ENCODE data around the gene LCN12.

Gene LCN12

GRCh38 chr9:136951541-136952320 is at the start of gene LCN12:
LCN12 (plus strand) TSS chr9:136952273; CDS start chr9:136952328, 55 bp downstream.
- no peak for DNase-seq

- DNase-seq: no peak
These were observed 49.0 kb upstream of the LCN12 start for GRCh38 chr9:136903041-136903554.

DNA sequence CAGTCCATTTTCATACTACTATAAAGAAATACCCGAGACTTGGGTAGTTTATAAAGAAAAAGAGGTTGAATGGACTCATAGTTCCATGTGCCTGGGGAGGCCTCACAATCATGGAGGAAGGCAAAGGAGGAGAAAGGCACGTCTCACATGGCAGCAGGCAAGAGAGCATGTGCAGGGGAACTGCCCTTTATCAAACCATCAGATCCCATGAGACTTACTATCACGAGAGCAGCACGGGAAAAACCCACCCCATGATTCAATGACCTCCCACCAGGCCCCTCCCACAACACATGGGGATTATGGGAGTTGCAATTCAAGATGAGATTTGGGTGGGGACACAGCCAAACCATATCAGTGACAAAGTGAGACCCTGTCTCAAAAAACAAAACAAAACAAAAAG is 45.8 kb upstream of the LCN12 start:
- DNase-seq: no peak

- no peak for DNase-seq
These were observed 44.8 kb upstream of the LCN12 start for GRCh38 chr9:136907011-136907914.

DNA sequence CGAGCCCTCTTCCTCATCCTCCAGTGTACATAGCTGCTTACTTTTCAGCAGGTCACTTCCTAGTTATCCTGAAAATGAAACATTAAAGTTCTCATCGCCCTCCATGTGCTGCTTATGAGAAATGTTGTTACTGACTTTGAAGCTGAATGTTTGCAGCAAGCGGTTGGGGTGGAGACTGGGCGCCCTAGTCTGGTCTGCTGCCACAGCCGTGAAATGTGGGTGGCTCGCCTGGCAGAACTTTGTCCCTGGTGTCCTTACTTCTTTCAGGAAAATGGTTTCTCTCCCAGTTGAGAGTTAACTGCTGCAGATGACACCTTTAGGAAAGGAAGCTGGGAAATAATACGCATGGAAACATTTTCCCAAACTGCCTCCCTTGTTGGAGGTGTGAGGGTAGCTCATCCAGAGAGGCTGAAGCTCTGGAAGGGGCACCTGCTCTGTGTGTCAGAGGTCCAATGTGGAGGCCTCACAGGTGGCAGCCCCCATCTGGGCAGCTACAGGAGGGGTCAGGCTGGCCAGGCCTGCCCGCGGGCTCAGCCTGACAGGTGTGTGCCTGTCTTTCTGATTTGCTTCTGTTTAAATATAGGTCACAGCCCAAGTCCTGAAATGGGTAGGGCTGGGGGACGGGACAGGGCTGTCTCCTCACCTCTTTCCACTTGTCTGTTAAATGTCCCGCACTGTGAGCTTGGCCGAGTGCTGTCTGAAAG is 41.7 kb upstream of the LCN12 start:
- DNase-seq: no peak

- no peak for DNase-seq
These were observed 41.2 kb upstream of the LCN12 start for GRCh38 chr9:136910901-136911245.

DNA sequence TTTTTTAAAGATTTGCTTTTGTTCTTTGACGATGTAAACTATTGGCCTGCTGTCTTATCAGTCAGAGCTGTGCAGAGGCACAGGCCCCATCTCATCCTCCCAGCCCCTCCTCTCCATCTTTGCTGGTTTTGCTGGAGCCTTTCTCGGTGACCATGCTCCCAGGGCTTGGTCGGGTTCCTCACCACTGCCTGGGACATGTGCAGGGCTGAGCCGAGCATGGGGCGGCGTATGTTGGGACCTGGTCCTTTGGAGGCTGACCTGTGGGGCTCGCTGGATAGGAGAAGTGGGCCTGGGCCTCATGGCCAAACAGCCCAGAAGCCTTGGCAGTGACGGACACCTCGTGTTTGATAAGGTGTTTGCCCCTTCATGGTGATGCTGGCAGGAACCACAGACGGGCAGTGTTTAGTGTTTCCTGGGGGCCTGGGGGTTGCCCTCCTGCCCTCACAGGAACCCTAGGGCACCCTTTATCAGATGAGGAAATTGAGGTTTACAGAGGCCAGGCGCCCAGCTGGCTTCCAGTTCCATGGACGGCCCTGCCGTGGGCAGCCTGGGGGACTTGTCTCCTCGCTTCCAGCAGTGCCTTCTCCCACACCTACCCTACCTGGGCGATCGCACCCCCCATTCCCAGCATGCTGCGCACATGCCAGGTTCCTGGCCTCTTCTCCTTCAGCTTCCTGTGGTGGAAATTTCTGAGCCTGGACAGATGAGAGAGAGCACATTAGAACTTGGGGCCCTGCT is 38.2 kb upstream of the LCN12 start:
- DNase-seq: no peak

DNA sequence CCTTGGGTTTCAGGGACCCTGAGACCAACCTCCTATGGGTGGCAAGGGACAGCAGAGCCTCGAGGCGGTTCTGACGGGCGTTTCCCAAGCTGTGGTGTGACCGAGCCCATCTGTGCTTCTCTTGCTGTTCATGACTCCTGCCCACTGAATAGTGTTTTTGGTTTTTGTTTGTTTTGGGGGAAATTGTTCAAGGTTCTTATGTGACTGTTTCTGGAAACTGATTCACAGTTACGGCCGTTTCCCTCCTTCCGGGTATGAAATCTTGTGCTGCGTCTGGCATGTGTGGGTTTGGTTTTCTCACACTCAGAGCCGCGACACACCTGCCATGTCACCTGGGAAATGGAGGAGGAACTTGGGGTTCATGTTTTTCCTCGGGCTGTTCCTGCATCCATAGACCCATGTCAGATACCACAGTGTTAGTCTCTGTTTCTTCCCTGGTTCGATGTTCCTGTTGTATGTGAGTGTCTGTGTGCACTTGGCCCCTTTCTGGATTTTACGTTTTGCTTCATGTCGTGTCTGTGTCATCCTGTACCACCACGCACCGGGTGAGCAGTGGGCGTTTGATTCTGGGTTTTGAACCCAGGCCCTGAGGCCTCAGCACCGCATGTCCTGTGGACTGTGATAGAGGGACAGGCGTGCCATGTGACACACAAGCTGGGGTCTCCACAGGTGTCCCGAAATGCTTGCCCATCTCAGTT is 36.3 kb upstream of the LCN12 start:
- DNase-seq: no peak

- no peak for DNase-seq
These were observed 35.5 kb upstream of the LCN12 start for GRCh38 chr9:136916330-136917184.

- no peak for DNase-seq
These were observed 34.2 kb upstream of the LCN12 start for GRCh38 chr9:136917902-136918301.

- DNase-seq: no peak
These were observed 32.0 kb upstream of the LCN12 start for GRCh38 chr9:136920069-136920468.

DNA sequence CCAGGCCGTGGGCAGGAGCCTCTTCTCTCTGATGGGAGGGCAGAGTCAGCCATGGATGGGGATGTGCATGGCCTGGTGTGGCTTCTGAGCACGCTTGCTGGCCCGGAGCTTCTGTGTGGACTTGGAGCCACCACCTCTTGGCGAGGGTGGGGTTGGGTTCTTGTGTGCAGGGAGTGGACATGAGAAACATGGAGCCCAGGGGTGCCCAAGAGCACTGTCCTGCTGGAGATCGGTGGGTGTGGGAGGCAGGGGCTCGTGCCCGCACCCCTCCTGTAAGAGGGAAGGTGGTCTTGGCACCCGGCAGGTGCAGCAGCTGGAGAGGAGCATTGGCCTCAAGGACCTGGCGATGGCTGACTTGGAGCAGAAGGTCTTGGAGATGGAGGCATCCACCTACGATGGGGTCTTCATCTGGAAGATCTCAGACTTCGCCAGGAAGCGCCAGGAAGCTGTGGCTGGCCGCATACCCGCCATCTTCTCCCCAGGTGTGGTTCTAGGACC is 31.3 kb upstream of the LCN12 start:
- no peak for DNase-seq

DNA sequence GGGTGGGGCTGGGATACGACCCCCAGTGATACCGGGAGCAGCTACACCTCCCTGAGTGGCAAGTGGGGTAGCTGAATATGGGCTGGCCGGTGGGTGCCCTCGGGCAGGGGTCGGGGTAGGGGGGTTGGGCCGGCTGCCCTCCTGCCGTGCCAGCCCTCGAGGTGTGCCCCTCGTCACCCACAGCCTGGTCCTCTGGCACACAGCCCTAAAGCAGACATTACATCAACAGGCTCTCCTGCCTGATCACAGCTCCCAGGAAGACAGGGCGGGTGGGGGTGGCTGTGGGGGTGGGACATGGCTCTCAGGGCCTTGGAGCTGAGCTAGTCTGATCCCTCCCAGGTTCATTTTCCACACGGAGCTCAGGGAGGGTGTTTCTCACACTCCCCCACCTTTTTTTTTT is 30.8 kb upstream of the LCN12 start:
- DNase-seq: no peak

DNA sequence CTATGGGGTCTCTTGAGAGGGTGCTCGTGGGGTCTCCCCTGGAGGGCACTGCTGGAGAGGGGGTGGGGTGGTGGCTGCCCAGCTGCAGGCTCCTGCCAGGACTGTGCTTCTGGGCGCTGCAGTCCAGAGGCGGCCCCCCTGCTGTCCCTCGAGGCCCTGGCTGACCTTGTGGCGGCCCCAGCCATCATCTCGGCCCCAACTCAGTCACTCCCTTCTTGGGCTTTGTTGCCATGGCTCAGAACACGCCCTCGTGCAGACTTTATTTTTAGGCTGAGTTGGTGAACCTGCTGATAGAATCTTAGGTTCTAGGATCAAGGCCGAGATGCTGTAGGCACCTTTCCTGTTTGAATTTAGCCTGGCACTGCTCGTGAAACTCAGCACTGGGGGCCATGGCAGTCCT is 30.4 kb upstream of the LCN12 start:
- DNase-seq: no peak

GRCh38 chr9:136922540-136922939 is 29.5 kb upstream of the LCN12 start:
- DNase-seq: no peak

DNA sequence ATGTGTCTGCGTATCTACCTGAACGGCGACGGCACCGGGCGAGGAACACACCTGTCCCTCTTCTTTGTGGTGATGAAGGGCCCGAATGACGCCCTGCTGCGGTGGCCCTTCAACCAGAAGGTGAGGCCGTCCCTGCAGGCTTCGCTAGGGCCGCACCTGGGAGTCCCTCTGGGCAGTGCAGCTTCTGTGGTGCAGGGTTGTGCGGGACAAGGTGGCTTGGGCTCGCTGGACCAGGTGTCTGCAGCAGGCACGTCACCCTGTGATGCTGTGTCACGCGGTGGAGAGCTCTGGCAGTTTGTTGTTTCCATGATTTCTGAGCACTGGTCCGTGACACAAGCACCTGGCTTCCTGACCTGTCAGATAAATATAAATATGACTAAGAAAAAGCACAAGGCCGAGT is 28.2 kb upstream of the LCN12 start:
- DNase-seq: no peak

DNA sequence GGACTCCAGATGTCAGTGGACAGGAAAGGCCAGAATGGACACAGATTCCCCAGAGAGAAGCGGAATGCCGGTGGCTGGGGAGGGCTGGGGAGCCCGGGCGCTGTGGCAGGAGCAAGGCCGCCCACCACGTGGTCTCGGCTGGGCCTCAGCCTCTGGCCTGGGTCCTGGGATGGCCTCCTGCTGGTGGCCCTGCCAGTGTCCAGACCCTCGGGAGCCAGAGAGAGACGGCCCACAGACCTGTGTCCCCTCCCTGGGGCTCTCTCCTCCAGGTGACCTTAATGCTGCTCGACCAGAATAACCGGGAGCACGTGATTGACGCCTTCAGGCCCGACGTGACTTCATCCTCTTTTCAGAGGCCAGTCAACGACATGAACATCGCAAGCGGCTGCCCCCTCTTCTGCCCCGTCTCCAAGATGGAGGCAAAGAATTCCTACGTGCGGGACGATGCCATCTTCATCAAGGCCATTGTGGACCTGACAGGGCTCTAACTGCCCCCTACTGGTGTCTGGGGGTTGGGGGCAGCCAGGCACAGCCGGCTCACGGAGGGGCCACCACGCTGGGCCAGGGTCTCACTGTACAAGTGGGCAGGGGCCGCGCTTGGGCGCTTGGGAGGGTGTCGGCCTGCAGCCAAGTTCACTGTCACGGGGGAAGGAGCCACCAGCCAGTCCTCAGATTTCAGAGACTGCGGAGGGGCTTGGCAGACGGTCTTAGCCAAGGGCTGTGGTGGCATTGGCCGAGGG is 26.5 kb upstream of the LCN12 start:
- DNase-seq: no peak

- DNase-seq: no peak
These were observed 25.8 kb upstream of the LCN12 start for GRCh38 chr9:136926154-136926704.

DNA sequence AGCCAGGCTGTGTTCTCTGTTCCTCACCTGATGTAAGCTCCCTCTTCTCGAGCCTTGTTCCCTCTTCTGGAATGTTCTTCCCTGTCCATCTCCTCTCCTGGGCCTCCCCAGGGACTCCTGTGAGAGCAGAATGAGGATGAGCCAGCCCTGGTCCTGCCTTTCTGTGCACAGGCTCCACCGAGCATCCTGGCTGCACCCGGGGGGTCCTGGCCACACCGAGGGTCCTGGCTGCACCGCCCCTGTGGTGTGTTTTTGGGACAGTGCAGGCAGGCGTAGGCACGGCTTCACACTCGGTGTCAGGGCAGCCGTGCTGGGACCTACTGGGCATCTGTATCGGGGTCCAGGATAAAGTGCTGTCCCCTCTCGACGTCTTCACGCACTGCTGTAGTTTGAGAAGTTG is 25.3 kb upstream of the LCN12 start:
- no peak for DNase-seq
